CD4-positive, alpha-beta T cell (primary cell): Measurements from ENCODE around the gene RARB. TPM values are rescaled to one million over a fixed set of nuclear protein-coding genes. Genes with fewer than 3 reads are reported as not detected.

Experiments
- ATAC-seq: fragments of 200-7000 bp; cut with Tn5 transposase; one replicate; pipeline ENCODE4 v1.10.0; 2022; ENCODE audit warnings: mild to moderate bottlenecking; ENCODE audit not compliant: poor library complexity
- CTCF ChIA-PET: fragments of 350-600 bp; sonication (Branson Sonifier 250); formaldehyde crosslinking; loops from one replicate; lab custom pipeline; 2021; ENCODE audit warnings: antibody characterized with exemption, inconsistent platforms; lab: Charles Lee
- POLR2A ChIA-PET: fragments of 350-600 bp; sonication (Branson Sonifier 250); formaldehyde crosslinking; loops from one replicate; lab custom pipeline; 2021; ENCODE audit warnings: antibody characterized with exemption, inconsistent platforms; lab: Charles Lee
- DNase-seq, 14 experiments: peaks; one replicate each; pipeline ENCODE4 v3.0.0-alpha.2; 2013 to 2020; ENCODE audit warnings: mixed read lengths in 2 of 14
- H3K27ac ChIP-seq, 2 donors: one replicate each; pipeline versions ENCODE4 v1.5.1 to v1.7.0; 2013; ENCODE audit warnings: low read length in 2 of 2, low read depth in 1 of 2, mild to moderate bottlenecking in 1 of 2
- H3K27me3 ChIP-seq, 2 experiments: 1 replicate in 1 of 2; 2 replicates in 1 of 2; pipeline versions ENCODE4 v1.6.1 to v1.7.0; 2013; ENCODE audit warnings: low read length in 2 of 2, control low read depth in 1 of 2, mild to moderate bottlenecking in 1 of 2, moderate library complexity in 1 of 2; ENCODE audit not compliant: insufficient read depth in 2 of 2, control insufficient read depth in 1 of 2
- H3K36me3 ChIP-seq: one replicate; pipeline ENCODE4 v1.6.1; 2013; ENCODE audit warnings: low read length, control low read depth; ENCODE audit not compliant: insufficient read depth
- H3K4me1 ChIP-seq: one replicate; pipeline ENCODE4 v1.6.1; 2013; ENCODE audit warnings: low read length, control low read depth; ENCODE audit not compliant: insufficient read depth
- H3K4me3 ChIP-seq: one replicate; pipeline ENCODE4 v1.5.1; 2013; ENCODE audit warnings: mild to moderate bottlenecking, low read length, moderate library complexity
- H3K9me3 ChIP-seq, 2 experiments: 1 replicate in 1 of 2; 2 replicates in 1 of 2; pipeline versions ENCODE4 v1.6.1 to v1.7.0; 2013; ENCODE audit warnings: low read length in 2 of 2, mild to moderate bottlenecking in 2 of 2, control low read depth in 1 of 2, moderate library complexity in 1 of 2; ENCODE audit not compliant: control insufficient read depth in 1 of 2, insufficient read depth in 1 of 2
- H3K27ac Mint-ChIP-seq: one replicate; pipeline ENCODE4 v1.8.0; 2020; ENCODE audit warnings: mixed read lengths
- H3K27me3 Mint-ChIP-seq: one replicate; pipeline ENCODE4 v1.8.0; 2021; ENCODE audit warnings: mixed read lengths
- H3K36me3 Mint-ChIP-seq: one replicate; pipeline ENCODE4 v1.8.0; 2021; ENCODE audit warnings: low read depth, mixed read lengths
- H3K4me1 Mint-ChIP-seq: one replicate; pipeline ENCODE4 v1.8.0; 2021; ENCODE audit warnings: low read depth, mixed read lengths
- H3K4me3 Mint-ChIP-seq: one replicate; pipeline ENCODE4 v1.8.0; 2020; ENCODE audit warnings: mild to moderate bottlenecking, mixed read lengths
- H3K9me3 Mint-ChIP-seq: one replicate; pipeline ENCODE4 v1.8.0; 2020; ENCODE audit warnings: mixed read lengths
- CTCF ChIP-seq: fragments of 200-600 bp; IDR thresholded peaks from one replicate; pipeline ENCODE4 v1.8.0; 2022; ENCODE audit warnings: antibody characterized with exemption, mild to moderate bottlenecking
- intact Hi-C, 2 experiments: fragments of 100-400 bp; cut with DNase I in 1 of 2; cut with micrococcal nuclease in 1 of 2; formaldehyde crosslinking; loops; one replicate each; pipeline versions ENCODE4 v1.15.1 to v1.9.0; 2023 to 2025; cut with DNase I, micrococcal nuclease
- total RNA-seq, 174 experiments: library from RNA in 2 of 174; stranded (reverse) in 2 of 174; gene quantifications; one replicate each; pipeline ENCODE4 v1.2.3 and lab custom pipeline; 2021 to 2026

The RARB gene
- total RNA-seq, 2 experiments from 2014 or later = not detected

DNA sequence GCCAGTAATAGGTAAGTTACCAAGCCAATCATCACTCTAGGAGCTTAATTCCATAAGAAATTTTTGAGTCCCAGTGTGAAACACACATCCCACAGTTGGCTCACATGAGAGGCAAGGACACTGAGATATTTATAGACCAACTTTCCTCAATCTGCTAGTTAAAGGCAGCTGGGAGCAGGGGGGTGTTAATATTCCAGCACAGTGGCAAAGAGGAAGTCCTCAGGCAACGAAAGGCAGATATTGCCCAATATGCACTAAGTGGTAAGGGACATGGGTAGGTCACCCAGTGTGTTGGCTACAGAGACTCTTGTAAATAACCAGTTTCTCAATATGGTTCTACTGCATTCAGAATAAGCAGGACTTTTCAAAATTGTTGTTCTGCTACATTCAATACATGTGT lies 175.6 kb downstream of the RARB start:
- ChIA-PET POLR2A (no interaction called here), CTCF (interaction anchor here (0.9 kb wide), 1 partner anchor 44 kb away, joined by 3 read pairs; no protein-coding TSS in a partner anchor)
- no peak for ATAC-seq
- intact Hi-C loops = loop anchor here in 1 of 2 experiments (5.0 kb wide), 1 partner anchor 39 kb away; no protein-coding TSS in a partner anchor
- no peaks in the 10 kb centered on the region for H3K27me3 Mint-ChIP-seq
- no peaks in the 10 kb centered on the region for H3K4me1 Mint-ChIP-seq
- Histone ChIP-seq H3K36me3 (peaks cover 87% of the 10 kb centered on the region), H3K27me3 (no peaks in the 10 kb centered on the region), H3K4me3 (no peak overlapping the region), H3K4me1 (no peaks in the 10 kb centered on the region), H3K9me3 (no peaks in the 10 kb centered on the region), H3K27ac (no peak overlapping the region)
- H3K9me3 Mint-ChIP-seq = no peaks in the 10 kb centered on the region
- DNase-seq = peak in 2 of 14 experiments; percentile 40 to 48
- no peak overlapping the region for H3K4me3 Mint-ChIP-seq
- H3K36me3 Mint-ChIP-seq = peaks cover 98% of the 10 kb centered on the region
- peak overlapping the region; percentile 62 for H3K27ac Mint-ChIP-seq
- no peak for TF ChIP-seq CTCF

DNA sequence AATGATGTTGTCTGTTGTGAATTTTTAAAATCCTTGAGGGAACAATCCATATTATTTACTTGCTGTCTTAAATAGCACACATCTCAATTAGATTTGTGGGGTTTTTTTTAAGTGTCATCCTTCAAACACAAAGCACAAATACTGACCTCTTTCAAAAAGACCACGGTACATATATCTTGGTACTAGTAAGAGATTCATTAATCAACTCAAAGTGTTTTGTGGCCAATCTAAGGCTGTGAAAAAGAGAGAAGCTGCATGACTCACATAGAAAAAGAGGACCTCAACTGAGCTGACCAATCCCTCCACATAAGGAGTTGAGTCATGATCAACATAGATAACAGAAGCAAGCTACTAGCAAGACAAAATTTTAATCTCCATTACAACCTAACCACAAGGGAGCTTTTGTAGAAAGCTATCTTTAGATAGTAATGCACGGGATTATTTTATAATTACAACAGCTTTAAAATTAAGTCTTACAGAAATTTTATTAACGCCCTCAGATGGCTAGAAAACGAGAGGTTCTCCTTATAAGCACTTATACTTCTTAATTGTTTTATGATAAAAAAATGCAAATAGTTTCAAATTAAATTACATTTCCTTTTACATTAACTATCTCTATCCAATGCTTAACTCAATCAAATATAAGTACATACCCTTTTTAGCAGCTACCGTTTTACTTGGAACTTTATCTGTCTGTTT lies 176.2 kb downstream of the RARB start:
- Mint-ChIP-seq H3K4me3 (no peak overlapping the region), H3K27me3 (no peaks in the 10 kb centered on the region), H3K36me3 (peaks cover 95% of the 10 kb centered on the region), H3K4me1 (no peaks in the 10 kb centered on the region), H3K27ac (peak overlapping the region; percentile 62), H3K9me3 (no peaks in the 10 kb centered on the region)
- ATAC-seq (no peak), DNase-seq (peak in 2 of 14 experiments; percentile 40 to 55)
- no peaks in the 10 kb centered on the region for H3K27me3 ChIP-seq
- H3K36me3 ChIP-seq = peaks cover 87% of the 10 kb centered on the region
- intact Hi-C loops = loop anchor here in 1 of 2 experiments (5.0 kb wide), 1 partner anchor 38 kb away; no protein-coding TSS in a partner anchor
- no peaks in the 10 kb centered on the region for H3K9me3 ChIP-seq
- H3K4me3 ChIP-seq = no peak overlapping the region
- CTCF ChIA-PET = interaction anchor here (0.9 kb wide), 1 partner anchor 44 kb away, joined by 3 read pairs; no protein-coding TSS in a partner anchor
- POLR2A ChIA-PET = no interaction called here
- H3K4me1 ChIP-seq = no peaks in the 10 kb centered on the region
- H3K27ac ChIP-seq = no peak overlapping the region
- TF ChIP-seq CTCF = no peak

GRCh38 chr3:25610167-25610566 lies 182.1 kb downstream of the RARB start:
- no peak overlapping the region for H3K27ac ChIP-seq
- peaks cover 82% of the 10 kb centered on the region for H3K36me3 Mint-ChIP-seq
- POLR2A ChIA-PET = no interaction called here

More at GRCh38 chr3:25610167-25610566, 182.1 kb downstream of the RARB start:
- intact Hi-C loops = no loop called here
- Mint-ChIP-seq H3K27ac (peak overlapping the region; percentile 59), H3K27me3 (no peaks in the 10 kb centered on the region), H3K9me3 (no peaks in the 10 kb centered on the region), H3K4me3 (no peak overlapping the region), H3K4me1 (peaks cover 5% of the 10 kb centered on the region)
- DNase-seq (no peak), ATAC-seq (no peak)
- Histone ChIP-seq H3K36me3 (peaks cover 98% of the 10 kb centered on the region), H3K27me3 (no peaks in the 10 kb centered on the region), H3K4me1 (no peaks in the 10 kb centered on the region), H3K4me3 (no peak overlapping the region), H3K9me3 (no peaks in the 10 kb centered on the region)
- no peak for TF ChIP-seq CTCF
- CTCF ChIA-PET = no interaction called here
